GM12878 (cell line): Measurements from ENCODE around the gene STAB2. TPM values are rescaled to one million over a fixed set of nuclear protein-coding genes. Genes with fewer than 3 reads are reported as not detected.

ENCODE experiments used
- ATAC-seq: fragments of 200-7000 bp; cut with Tn5 transposase; 3 replicates; pipeline ENCODE4 v1.9.1; 2020; ENCODE audit warnings: mild to moderate bottlenecking, moderate library complexity
- BruUV-seq: library from RNA; stranded (reverse); fragments of 400-500 nt; replicated peaks from 2 replicates; lab custom pipeline; 2021; lab: Mats Ljungman, UMichigan
- CTCF ChIA-PET: fragments of 300-600 bp; sonication (Branson Sonifier 250); formaldehyde crosslinking; extraction: SDS; loops from one replicate; lab custom pipeline; 2021; ENCODE audit warnings: inconsistent platforms; lab: Yijun Ruan, JAX
- POLR2A ChIA-PET: fragments of 350-600 bp; formaldehyde crosslinking; extraction: SDS; loops from one replicate; lab custom pipeline; 2021; ENCODE audit warnings: inconsistent platforms; lab: Charles Lee
- RAD21 ChIA-PET: fragments of 300-600 bp; sonication (Branson Sonifier 250); formaldehyde crosslinking; loops from one replicate; lab custom pipeline; 2023; ENCODE audit warnings: antibody characterized with exemption; ENCODE audit not compliant: unreplicated experiment; lab: Charles Lee
- SMC1A ChIA-PET: fragments of 300-600 bp; sonication (Branson Sonifier 250); formaldehyde crosslinking; loops from one replicate; lab custom pipeline; 2023; ENCODE audit not compliant: unreplicated experiment, uncharacterized antibody; lab: Charles Lee
- DNase-seq: peaks from one replicate; pipeline ENCODE4 v3.0.0-alpha.2; 2011; ENCODE audit warnings: low read depth, low spot score
- FAIRE-seq: peaks from 3 replicates; lab custom pipeline; 2011; peaks lifted over from hg19 to GRCh38; lab: Jason Lieb, UNC
- H2AFZ ChIP-seq: 2 replicates; pipeline ENCODE4 v1.6.0; 2011; ENCODE audit warnings: low read depth, low read length, control low read depth; ENCODE audit not compliant: control insufficient read depth
- H3K27ac ChIP-seq: 2 replicates; pipeline ENCODE4 v1.5.1; 2011; ENCODE audit warnings: control low read depth; ENCODE audit not compliant: control insufficient read depth, insufficient read depth
- H3K27me3 ChIP-seq, 2 experiments: replicated peaks in 1 of 2; 2 replicates each; pipeline versions ENCODE4 v1.6.0 to v1.6.1; 2011; ENCODE audit warnings: low read length in 1 of 2; ENCODE audit not compliant: control insufficient read depth in 2 of 2, insufficient read depth in 2 of 2
- H3K36me3 ChIP-seq, 2 experiments: 2 replicates each; pipeline ENCODE4 v1.5.1; 2011; ENCODE audit warnings: low read length in 1 of 2; ENCODE audit not compliant: control insufficient read depth in 2 of 2, insufficient read depth in 2 of 2
- H3K4me1 ChIP-seq: 2 replicates; pipeline ENCODE4 v1.6.1; 2011; ENCODE audit warnings: mild to moderate bottlenecking, low read length, moderate library complexity, mixed read lengths; ENCODE audit not compliant: control insufficient read depth, insufficient read depth
- H3K4me2 ChIP-seq: 2 replicates; pipeline ENCODE4 v1.6.0; 2011; ENCODE audit warnings: control low read depth; ENCODE audit not compliant: control insufficient read depth, insufficient read depth
- H3K4me3 ChIP-seq: fragments of 200-600 bp; sonication (generic); 2 replicates; pipeline ENCODE4 v1.5.1; 2016
- H3K79me2 ChIP-seq: 2 replicates; pipeline ENCODE4 v1.6.0; 2011; ENCODE audit warnings: low read length; ENCODE audit not compliant: control insufficient read depth, insufficient read depth
- H3K9ac ChIP-seq: 2 replicates; pipeline ENCODE4 v1.8.0; 2011; ENCODE audit warnings: low read length, control low read depth, mixed read lengths; ENCODE audit not compliant: control insufficient read depth, insufficient read depth
- H3K9me3 ChIP-seq: replicated peaks from 3 replicates; pipeline ENCODE4 v1.5.1; 2011; ENCODE audit warnings: mild to moderate bottlenecking, low read length; ENCODE audit not compliant: control insufficient read depth, insufficient read depth
- H4K20me1 ChIP-seq: 2 replicates; pipeline ENCODE4 v1.6.0; 2011; ENCODE audit not compliant: control insufficient read depth, insufficient read depth
- ATF2 ChIP-seq: IDR thresholded peaks from 2 replicates; pipeline ENCODE4 v1.6.1; 2012; ENCODE audit warnings: low read length, inconsistent platforms
- ATF3 ChIP-seq: IDR thresholded peaks from 2 replicates; pipeline ENCODE4 v1.6.1; 2011; ENCODE audit warnings: low read depth, mild to moderate bottlenecking, low read length, moderate library complexity, borderline replicate concordance; ENCODE audit errors: extremely low read depth
- CTCF ChIP-seq, 3 experiments: IDR thresholded peaks in 2 of 3; conservative IDR thresholded peaks in 1 of 3; 2 replicates each; pipeline ENCODE4 v1.5.1; 2011; ENCODE audit warnings: low read depth in 3 of 3, low read length in 3 of 3, mild to moderate bottlenecking in 3 of 3, control low read depth in 2 of 3, moderate library complexity in 2 of 3, inconsistent platforms in 1 of 3, mixed read lengths in 1 of 3; ENCODE audit not compliant: control insufficient read depth in 2 of 3, insufficient read depth in 1 of 3; ENCODE audit errors: extremely low read depth in 1 of 3
- E2F8 ChIP-seq: fragments of 450-650 bp; IDR thresholded peaks from 2 replicates; pipeline ENCODE4 v1.6.1; 2018; ENCODE audit warnings: mild to moderate bottlenecking, low read depth, moderate library complexity; ENCODE audit not compliant: partially characterized antibody
- ETV6 ChIP-seq, 2 experiments: fragments of 450-650 bp in 1 of 2; IDR thresholded peaks in 1 of 2; conservative IDR thresholded peaks in 1 of 2; 2 replicates each; pipeline ENCODE4 v1.6.1; 2014; ENCODE audit warnings: antibody characterized with exemption in 1 of 2, borderline replicate concordance in 1 of 2, low read depth in 1 of 2, mild to moderate bottlenecking in 1 of 2, moderate library complexity in 1 of 2
- IRF5 ChIP-seq: fragments of 450-650 bp; IDR thresholded peaks from 2 replicates; pipeline ENCODE4 v1.6.1; 2017; ENCODE audit warnings: borderline replicate concordance
- NR2F1 ChIP-seq: fragments of 450-650 bp; conservative IDR thresholded peaks from 2 replicates; pipeline ENCODE4 v1.6.1; 2017; ENCODE audit warnings: mild to moderate bottlenecking
- PML ChIP-seq: IDR thresholded peaks from 2 replicates; pipeline ENCODE4 v1.6.1; 2012; ENCODE audit warnings: low read length, inconsistent platforms
- SRF ChIP-seq, 2 experiments: IDR thresholded peaks; 2 replicates each; pipeline ENCODE4 v1.6.1; 2011; ENCODE audit warnings: low read depth in 2 of 2, low read length in 2 of 2, mild to moderate bottlenecking in 1 of 2, moderate library complexity in 1 of 2
- USF1 ChIP-seq: IDR thresholded peaks from 2 replicates; pipeline ENCODE4 v1.6.1; 2011; ENCODE audit warnings: borderline replicate concordance, low read depth, mild to moderate bottlenecking, moderate library complexity, mixed read lengths, low read length; ENCODE audit not compliant: insufficient read depth; ENCODE audit errors: extremely low read length
- WRNIP1 ChIP-seq: IDR thresholded peaks from 2 replicates; pipeline ENCODE4 v1.6.1; 2011; ENCODE audit warnings: low read depth, low read length, improper control_type of control experiment, borderline replicate concordance
- WGBS: methylation state at CpG from one replicate; pipeline ENCODE4 v1.1.6; 2016; ENCODE audit warnings: low lambda C conversion rate; ENCODE audit not compliant: insufficient replicate concordance, insufficient coverage; ENCODE audit errors: missing lambda C conversion rate; 5-methylcytosine and 5-hydroxymethylcytosine counted together
- in situ Hi-C: fragments of 300-500 bp; cut with MboI; formaldehyde crosslinking; loops from 9 replicates; pipeline ENCODE4 v1.14.3; 2018; ENCODE audit warnings: mixed read lengths
- intact Hi-C: fragments of 100-400 bp; cut with micrococcal nuclease; formaldehyde crosslinking; loops from one replicate; pipeline ENCODE4 v1.14.2; 2022; ENCODE audit not compliant: unreplicated experiment
- polyA plus RNA-seq, 11 experiments: library from polyadenylated mRNA; depleted of rRNA in 4 of 11; unstranded in 6 of 11; stranded (reverse) in 5 of 11; fragments of >200 nt; fragmentation: Nextera tagmentation in 4 of 11; fragmentation: Illumina TruSeq in 1 of 11; extraction: Ambion mirVana in 4 of 11; extraction: Trizol in 1 of 11; gene quantifications; 1 replicate in 1 of 11; 2 replicates in 10 of 11; pipeline versions ENCODE4 v1.2.1 to v1.2.3, GENCODE V29; 2011 to 2016; ENCODE audit warnings: inconsistent platforms in 2 of 11, missing spikeins in 2 of 11, low read depth in 1 of 11
- total RNA-seq, 4 experiments: library from RNA; depleted of rRNA in 3 of 4; stranded (reverse); fragments of >200 nt in 3 of 4; fragmentation: Illumina TruSeq in 1 of 4; extraction: Trizol in 1 of 4; gene quantifications; 2 replicates each; pipeline versions ENCODE4 v1.2.1 to v1.2.3, GENCODE V29; 2013 to 2021

The STAB2 gene
- total and polyA plus RNA-seq, 10 of the 15 experiments (the other 5 are each of a cell fraction or from before 2014, with no cell fraction given): 0.37 TPM; not detected in 9

- TF ChIP-seq ATF2: no peak
- TF ChIP-seq CTCF (IDR thresholded peaks at IDR 0.05 in 2 of 3, conservative IDR thresholded peaks at IDR 0.05 in 1 of 3; ENCODE audit: control insufficient read depth in 2 of 3, extremely low read depth in 1 of 3, insufficient read depth in 1 of 3, low read depth in 3 of 3, low read length in 3 of 3): no peak
- TF ChIP-seq IRF5: no peak
Observed at GRCh38 chr12:103734863-103735262, 147.8 kb downstream of the STAB2 start (continued).

- 62% methylated on average over 8 of the region's 8 CpGs for WGBS
- Histone ChIP-seq H4K20me1 (no peaks in the 10 kb centered on the region), H3K27ac (no peak overlapping the region), H3K36me3 (no peaks in the 10 kb centered on the region), H3K79me2 (no peaks in the 10 kb centered on the region), H3K4me3 (no peak overlapping the region), H2AFZ (no peak overlapping the region), H3K27me3 (no peaks in the 10 kb centered on the region), H3K4me2 (no peak overlapping the region), H3K9me3 (peaks cover 3% of the 10 kb centered on the region; the same call in 2 of the 3 replicates), H3K4me1 (no peaks in the 10 kb centered on the region), H3K9ac (no peak overlapping the region)
- FAIRE-seq (no peak), DNase-seq (no peak), ATAC-seq (no peak)
- RAD21 ChIA-PET: interaction anchor here (0.6 kb wide), 1 partner anchor 326 kb away, joined by 3 read pairs; no protein-coding TSS in a partner anchor
- SMC1A ChIA-PET: no interaction called here
- CTCF ChIA-PET: no interaction called here
- in situ Hi-C loops (no loop called here), intact Hi-C loops (no loop called here)
- no TSS peak for BruUV-seq
- POLR2A ChIA-PET: no interaction called here
- no peak for TF ChIP-seq PML
- TF ChIP-seq ETV6 (conservative IDR thresholded peaks at IDR 0.05 in 1 of 2, IDR thresholded peaks at IDR 0.05 in 1 of 2; ENCODE audit: borderline replicate concordance in 1 of 2, low read depth in 1 of 2): no peak
- no peak for TF ChIP-seq WRNIP1
- no peak for TF ChIP-seq ATF3
- no peak for TF ChIP-seq SRF (IDR thresholded peaks at IDR 0.05; ENCODE audit: low read depth in 2 of 2, low read length in 2 of 2)
- TF ChIP-seq E2F8: no peak
- TF ChIP-seq NR2F1: no peak
- TF ChIP-seq USF1: no peak
Observed at GRCh38 chr12:103735291-103735690, 148.2 kb downstream of the STAB2 start.
